Middle frontal gyrus (tissue), 1 donor: ENCODE data around the gene TMED4.
"Not testable (repeated sequence)": the region's sequence is repeated elsewhere in the genome, so short reads cannot be mapped to it uniquely, and the experiment has no call there.

Experiments
- DNase-seq: peaks from one replicate; pipeline ENCODE4 v3.0.0-alpha.2; 2015; ENCODE audit warnings: low spot score; ENCODE audit errors: extremely low spot score

Gene TMED4

DNA sequence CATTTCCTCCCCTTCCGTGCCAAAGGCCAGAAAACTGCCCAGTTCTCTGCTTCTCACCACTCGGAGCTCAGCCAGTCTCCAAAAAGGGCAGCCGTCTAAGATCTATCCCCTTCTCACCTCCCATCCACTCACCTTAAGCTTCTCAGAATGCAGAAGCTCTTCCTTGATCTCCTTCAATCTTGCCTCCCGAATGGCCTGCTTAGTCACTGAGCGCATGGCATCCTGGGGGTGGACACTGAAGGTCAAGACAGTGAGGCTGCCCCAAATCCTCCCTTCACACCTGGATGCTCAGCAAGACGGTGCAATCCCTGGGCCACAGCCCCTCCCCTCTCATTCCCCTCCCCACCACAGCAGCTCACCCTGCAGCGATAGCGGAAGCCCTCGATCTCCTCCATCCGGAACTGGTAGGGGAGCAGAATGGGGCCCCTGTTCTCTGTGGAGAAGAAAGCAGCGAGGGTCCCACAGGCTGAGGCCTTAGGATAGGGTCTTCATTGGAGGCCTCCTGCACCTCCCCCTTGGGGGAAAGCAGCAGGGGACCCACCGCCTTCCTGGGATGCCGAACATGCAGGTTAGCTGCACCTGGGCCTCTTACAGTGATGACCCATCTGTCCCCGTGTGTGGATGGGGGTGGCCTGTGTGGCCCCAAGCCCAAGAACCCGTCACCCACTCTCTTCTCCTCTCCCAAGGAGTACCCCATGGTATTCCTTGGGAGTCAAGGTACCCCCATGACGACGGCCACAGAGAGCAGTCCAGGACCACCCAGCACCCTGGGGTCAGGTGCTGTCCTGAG, 13.1 kb downstream of the TMED4 start:
- no peak for DNase-seq

DNA sequence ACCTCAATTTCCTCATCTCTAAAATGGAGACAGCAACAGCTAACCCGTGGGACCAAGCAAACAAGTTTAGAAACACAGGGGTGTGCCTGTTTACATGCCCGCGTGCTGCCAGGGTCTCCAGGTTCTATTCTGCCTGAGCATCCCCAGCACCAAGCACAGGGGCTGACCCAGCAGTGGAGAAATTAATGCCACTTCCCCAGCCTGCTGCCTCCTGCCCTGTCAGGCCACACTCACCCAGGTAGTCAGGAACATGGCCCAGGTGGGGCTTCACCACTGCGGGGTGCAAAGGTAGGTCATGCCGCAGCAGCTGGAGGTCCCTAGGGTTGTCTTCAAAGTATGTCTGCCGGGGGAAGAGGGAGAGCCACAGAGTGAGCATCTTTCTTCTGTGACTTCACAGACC, 14.1 kb downstream of the TMED4 start:
- DNase-seq = no peak

GRCh38 chr7:44566680-44567079, 15.4 kb downstream of the TMED4 start:
- DNase-seq = no peak

- DNase-seq = no peak
Measured at GRCh38 chr7:44565795-44566559, 16.1 kb downstream of the TMED4 start.

GRCh38 chr7:44565097-44565794, 16.8 kb downstream of the TMED4 start:
- DNase-seq = peak; percentile 54

- DNase-seq = no peak
Measured at GRCh38 chr7:44564606-44565005, 17.4 kb downstream of the TMED4 start.

DNA sequence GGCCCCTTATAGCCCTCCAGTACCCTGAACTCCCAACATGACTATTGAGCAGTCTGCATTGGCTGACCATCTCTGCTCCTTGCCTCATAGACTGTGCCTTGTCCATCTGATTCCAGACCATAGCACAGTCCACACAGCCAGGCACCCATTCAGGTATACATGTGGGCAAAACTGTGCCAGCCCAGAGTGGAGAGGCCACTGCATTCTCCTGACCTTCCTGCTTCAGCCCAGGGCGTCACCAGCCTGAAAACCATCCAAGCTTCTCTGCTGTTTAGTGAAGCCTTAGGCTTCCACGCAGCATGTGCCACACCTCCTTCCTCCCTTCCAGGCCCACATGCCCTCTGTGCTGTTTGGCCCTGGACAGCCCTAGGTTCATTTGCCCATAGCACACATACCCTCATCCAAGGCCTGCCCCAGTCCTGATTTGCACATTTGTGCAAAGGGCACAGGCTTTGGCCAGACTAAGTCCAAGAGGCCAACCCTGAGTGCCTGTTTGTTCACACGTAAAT, 18.8 kb downstream of the TMED4 start:
- no peak for DNase-seq

DNA sequence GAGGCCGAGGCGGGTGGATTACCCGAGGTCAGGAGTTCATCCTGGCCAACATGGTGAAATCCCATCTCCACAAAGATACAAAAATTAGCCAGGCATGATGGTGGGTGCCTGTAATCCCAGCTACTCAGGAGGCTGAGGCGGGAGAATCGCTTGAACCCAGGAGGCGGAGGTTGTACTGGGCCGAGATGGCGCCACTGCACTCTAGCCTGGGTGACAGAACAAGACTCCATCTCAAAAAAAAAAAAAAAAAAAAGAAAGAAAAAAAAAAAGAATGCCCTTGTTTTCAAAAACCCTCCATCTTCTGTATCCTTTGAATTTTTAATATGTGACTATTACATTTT, 19.4 kb downstream of the TMED4 start:
- DNase-seq = not testable (repeated sequence)

DNA sequence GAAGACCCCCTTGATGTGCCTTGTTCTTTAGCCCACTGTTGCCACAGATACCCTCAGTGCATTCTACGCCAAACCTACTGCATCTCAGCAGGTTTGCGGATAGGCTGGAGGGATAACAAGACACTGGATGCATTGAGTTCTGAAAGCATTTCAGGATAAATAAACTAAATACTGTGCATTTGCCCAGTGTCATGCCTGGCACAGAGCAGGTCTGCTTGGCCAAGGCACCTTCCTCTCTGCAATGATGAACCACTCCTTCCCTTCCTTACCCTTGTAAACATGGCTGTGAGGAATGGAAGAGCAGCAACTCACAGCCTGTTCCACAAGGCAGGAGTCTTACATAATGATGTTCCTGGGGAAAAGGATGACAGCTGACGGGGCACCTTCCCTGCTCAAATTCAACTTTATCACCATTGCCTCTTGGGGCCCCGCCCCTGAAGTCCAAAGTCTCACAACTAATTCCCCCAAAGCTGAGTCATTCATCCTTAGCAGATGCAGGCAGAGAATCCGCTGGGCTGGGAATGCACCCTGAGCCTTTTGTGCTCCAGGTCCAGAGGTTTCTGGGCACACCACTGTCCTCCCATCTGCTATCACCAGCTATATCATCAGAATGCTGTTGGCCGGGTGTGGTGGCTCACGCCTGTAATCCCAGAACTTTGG, 19.9 kb downstream of the TMED4 start:
- no peak for DNase-seq

DNA sequence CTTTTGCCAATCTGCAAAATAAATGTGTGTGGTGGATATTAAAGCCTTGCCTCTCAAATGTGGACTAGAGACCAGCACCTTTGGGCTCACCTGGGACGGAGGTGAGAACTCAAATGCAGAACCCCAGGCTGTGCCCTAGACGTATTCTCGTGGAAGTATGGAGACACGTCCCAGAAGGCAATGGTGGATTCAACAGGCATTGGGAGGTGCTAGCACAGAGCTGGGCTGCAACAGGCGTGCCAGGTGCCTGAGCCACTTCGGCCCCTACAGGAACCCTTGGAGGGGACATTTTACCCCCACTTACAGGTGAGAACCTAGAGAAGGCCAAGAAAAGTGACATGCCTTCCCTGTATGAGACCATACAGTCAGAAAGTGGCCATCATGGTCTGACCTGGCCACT, 20.6 kb downstream of the TMED4 start:
- no peak for DNase-seq

DNA sequence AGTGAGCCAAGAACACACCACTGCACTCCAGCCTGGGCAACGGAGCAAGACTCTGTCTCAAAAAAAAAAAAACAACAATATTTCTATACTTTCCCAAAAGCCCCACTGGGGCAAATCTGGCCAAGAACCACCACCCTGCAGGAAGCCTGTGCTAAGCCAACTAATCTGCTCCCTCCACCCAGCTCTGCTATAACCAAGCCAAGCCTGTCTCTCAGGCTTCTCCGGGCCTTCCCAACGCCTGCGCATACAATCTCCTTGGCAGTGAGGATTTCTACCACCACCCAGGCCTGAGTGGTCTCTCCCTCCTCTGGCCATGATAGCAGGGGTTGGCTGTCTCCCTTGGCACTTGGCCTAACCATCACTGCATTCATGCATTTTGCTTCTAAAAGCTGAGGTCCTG, 22.5 kb downstream of the TMED4 start:
- DNase-seq = no peak

DNA sequence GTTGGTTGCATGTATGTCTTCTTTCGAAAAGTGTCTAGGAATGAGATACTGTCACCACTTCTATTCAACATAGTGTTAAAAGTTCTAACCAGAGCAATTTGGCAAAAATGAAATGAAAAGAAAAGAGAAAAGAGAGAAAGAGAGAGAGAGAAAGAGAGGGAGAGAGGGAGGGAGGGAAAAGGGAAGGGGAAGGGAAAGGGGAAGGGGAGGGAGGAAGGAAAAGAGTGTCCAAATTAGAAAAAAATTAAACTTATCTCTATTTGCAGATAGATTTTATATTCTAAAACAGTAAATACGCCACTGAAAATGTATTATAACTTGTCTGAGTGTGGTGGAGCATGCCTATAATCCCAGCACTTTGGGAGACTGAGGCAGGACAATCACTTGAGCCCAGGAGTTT, 24.5 kb downstream of the TMED4 start:
- DNase-seq = no peak

GRCh38 chr7:44555350-44555749, 26.7 kb downstream of the TMED4 start:
- no peak for DNase-seq

- DNase-seq = not testable (repeated sequence)
Measured at GRCh38 chr7:44552473-44553005, 29.5 kb downstream of the TMED4 start.

GRCh38 chr7:44549457-44549856, 32.6 kb downstream of the TMED4 start:
- DNase-seq = no peak

- no peak for DNase-seq
Measured at GRCh38 chr7:44548893-44549292, 33.1 kb downstream of the TMED4 start.

DNA sequence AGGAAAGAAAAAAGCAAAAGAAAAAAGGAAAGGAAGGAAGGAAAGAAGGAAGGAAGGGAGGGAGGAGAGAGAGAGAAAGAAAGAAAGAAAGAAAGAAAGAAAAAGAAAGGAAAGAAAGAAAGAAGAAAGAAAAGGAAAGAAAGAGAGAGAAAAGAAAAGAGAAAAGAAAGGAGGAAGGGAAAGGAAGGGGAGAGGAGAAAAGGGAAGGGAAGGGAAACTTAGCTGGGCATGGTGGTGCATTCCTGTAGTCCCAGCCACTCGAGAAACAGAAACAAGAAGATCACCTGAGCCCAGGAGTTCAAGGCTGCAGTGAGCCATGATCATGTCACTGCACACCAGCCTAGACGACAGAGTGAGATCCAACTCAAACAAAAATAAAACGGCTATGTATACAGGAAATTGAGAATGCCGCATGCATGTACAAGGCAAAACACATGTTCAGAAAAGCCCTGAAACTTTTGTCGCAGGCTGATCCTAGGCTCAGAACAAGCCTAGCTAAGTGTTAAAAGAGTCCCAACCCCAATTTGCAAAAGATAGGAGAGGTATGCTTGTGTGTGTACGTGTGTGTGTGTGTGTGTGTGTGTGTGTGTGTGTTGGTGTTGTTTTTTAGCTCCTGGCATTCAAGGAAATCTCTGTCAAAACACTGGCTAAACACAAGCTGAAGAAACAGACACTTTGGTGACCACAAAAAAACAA, 34.3 kb downstream of the TMED4 start:
- DNase-seq = no peak

GRCh38 chr7:44541876-44542610, 40.0 kb downstream of the TMED4 start:
- DNase-seq = no peak

DNA sequence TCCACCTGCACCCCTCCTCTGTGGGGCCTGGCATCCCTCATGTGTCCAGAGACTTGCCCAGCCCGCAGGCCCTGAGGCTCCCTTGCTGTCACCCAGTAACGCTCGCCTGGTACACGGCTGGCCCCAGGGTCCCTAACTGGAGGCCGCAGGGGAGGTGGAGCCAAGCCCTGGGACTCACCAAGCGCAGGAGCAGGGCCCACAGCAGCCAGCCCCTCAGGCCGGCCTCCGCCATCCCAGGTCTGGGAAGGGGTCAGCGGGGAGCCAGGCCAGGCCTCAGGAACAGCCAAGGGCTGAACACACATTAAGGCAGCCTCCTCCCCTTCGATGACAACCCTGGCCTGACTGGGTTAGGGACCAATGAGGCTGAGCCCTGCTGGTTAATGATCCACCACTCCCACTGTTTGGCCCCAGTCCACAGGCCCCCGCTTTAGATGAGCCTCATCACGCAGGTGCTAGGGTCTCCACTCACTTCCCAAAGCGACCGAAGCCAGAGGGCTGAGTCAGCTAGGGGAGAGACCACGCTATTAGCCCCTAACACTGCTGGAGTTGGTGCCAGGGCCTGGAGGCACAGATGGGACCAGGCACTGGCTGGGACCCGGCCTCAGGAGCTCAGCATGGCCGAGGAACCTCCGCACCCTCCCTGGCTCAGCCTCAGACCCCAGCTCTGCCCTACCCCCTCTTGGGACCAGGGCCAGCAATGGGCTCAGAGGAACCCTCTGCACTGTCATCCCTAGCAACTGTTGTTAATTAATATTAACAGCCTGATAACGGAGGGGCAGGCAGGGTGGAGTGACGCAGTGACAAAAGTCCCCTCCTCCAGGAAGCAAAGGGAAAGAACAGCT, 40.8 kb downstream of the TMED4 start, which contains the start of gene NPC1L1:
NPC1L1 (minus strand) TSS at position 303 of the 842 bp plus-strand sequence; CDS start at position 232, 71 bp downstream.
- no peak for DNase-seq
